ENCODE measurements around the gene WNT3A.

The WNT3A gene

GRCh38 chr1:228058172-228058948 is 51.6 kb downstream of the WNT3A start:
- no peak for DNase-seq

DNA sequence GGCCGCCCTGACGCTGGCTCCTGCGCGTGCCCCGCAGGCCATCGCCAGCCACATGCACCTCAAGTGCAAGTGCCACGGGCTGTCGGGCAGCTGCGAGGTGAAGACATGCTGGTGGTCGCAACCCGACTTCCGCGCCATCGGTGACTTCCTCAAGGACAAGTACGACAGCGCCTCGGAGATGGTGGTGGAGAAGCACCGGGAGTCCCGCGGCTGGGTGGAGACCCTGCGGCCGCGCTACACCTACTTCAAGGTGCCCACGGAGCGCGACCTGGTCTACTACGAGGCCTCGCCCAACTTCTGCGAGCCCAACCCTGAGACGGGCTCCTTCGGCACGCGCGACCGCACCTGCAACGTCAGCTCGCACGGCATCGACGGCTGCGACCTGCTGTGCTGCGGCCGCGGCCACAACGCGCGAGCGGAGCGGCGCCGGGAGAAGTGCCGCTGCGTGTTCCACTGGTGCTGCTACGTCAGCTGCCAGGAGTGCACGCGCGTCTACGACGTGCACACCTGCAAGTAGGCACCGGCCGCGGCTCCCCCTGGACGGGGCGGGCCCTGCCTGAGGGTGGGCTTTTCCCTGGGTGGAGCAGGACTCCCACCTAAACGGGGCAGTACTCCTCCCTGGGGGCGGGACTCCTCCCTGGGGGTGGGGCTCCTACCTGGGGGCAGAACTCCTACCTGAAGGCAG is 52.3 kb downstream of the WNT3A start:
- DNase-seq: peak; percentile 89

- DNase-seq: peak; percentile 90
Measured at GRCh38 chr1:228059634-228060457, 53.0 kb downstream of the WNT3A start.

GRCh38 chr1:228060458-228061190 is 53.8 kb downstream of the WNT3A start:
- DNase-seq: no peak

DNA sequence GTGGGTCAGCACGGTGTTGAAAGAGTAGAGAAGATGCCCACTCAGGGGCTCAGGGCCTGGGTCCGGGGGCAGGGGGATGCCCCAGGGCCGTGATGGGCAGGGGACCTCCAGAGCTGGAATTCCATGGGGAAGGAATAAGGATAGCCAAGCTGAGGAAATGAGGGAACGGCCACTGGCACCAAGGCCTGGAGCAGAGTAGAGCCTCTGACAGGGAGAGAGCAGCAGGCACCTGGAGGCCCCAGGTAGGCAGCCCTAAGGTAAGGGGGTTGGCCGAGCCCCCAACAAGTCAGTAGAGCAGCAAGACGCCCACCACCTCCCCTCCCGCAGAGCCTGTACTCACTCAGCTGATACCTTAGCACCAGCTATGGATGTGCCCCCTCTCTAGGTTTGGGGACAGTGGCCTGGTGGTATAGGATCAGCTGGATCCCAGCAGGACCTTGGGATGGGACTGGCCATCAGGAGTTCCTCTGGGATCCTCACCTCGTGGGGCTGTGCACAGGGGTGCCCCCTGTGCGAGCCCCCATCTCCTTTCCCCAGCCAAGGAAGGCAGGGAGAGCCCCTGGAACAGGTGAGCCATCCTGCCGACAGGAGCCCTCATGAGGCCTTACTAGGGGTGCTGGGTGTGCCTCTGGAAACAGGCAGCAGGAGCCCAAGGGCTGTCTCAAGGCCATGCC is 54.8 kb downstream of the WNT3A start:
- DNase-seq: no peak

DNA sequence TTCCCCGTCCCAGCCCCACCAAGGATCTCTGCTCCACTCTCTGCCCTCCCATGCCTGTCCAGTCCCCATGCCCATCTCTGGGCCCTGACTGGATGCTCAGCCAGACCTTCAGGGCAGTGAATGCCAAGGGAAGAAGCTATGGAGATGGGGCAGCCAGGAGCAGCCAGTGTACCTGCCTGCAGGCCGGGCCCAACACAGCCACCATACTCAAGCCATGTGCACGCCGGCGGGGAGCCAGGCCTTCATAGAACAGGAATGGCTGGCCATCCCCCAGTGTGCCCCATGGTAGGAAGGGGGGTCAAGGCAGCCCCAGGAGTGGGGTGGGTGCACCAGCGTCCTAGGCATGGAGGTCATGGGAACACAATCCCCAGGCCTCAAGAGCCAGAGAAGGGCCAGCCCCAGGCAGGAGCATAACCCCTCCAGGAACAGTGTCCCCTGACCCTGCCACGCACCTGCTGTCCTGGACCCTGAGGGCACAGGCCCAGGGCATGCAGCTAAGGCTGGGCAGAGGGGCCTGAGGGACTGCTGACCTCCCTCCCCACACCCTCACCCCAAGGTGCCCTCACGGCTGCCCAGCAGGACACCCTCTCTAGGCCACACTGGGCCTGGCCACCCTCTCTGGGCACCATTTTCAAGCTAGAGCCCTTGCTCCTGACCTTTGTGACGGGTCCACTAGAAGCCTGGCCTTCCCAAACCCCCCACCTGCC is 55.4 kb downstream of the WNT3A start:
- no peak for DNase-seq

GRCh38 chr1:228062812-228063211 is 56.0 kb downstream of the WNT3A start:
- DNase-seq: no peak

GRCh38 chr1:228063251-228064191 is 56.7 kb downstream of the WNT3A start:
- DNase-seq: no peak

DNA sequence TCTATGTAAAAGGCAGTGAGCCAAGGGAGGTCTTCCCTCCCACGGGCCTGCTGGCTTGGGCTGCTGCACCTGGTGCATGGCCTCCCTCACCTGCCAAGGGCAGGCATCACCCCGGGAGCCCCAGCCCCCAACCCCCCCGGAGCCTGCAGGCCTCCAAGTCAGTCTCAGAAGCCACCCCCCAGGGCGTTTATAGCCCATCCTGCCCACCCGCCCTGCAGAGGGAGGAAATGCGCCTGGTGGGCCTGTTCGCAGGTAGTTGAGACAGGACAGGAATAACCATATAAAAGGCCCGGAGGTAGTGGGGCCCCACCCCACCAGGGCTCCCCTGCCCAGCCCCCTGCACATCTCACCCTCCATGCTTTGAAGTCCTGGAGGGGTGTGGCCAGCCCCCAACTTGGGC is 57.5 kb downstream of the WNT3A start:
- no peak for DNase-seq

DNA sequence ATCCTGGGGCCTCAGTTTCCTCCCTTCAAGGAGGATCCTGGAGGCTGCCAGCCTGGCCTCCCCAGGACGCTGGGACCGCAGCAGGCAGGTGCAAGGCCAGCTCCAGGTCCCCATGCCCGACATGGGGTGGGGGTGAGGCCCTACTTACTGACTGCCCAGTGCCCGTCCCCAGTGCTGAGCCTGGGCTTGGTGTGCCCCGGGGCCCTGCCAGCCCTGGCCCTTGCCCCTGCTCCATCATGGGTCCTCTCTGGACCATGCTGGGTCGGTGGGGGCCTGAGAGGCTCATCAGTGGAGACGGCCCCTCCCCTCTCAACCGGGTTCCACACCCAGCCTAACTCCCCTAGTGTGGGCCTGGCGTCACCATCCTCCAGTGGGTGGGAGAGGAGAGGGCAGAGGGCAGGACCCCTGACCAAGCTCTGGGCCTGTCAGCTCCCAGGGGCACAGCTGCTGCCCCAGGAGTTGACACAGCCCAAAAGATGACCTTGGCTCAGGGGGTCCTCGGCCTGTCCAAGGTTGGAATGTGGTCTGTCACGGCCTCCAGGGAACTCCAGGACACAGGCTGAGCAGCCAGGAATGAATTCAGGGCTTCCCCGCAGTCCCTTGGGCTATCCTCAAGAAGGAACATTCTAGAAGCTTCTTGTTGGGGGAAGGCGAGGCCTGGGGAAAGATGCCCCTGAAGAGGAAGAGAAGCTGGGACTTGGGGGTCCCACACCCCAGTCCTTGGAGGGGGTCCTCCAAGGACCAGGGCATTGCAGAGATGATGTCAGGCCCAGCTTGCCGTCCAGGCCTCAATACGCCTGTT is 58.1 kb downstream of the WNT3A start:
- no peak for DNase-seq

DNA sequence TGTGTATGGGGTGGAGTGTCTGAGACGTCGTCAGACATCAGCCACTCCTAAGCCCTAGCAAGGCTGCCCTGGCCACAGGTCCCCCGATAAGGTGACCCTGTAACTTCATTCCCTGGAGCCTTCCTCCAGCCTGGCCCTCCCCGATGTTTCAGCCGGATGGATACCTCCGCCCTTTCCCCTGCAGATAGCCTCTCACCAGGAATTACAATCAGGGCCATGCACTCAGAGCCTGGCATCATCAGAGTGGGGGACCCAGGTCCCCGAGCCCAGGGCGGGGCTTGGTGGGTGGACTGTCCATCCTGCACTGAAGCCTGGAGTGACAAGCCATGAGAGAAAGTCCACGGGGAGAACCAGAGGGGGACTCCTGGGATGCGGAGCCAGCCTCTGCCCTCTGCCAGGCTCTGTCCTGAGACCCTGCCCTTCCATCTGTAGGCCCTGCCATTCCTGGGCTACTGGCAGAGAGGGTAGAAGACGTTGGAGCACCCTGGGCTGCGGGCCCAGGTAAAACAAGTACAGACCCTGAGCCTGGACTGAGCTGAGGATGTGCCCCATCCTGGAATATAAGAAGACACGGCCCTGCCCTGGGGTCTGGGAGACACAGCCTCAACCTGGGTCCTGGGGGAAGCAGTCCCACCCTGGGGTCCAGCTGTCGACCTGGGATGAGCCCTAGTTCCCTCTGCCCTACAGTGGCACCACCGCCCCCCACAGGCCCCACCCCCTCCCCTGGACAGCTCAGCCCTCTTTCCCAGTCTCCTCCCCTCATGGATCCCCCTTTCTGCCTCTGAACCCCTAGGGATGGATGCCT is 58.9 kb downstream of the WNT3A start:
- DNase-seq: no peak

DNA sequence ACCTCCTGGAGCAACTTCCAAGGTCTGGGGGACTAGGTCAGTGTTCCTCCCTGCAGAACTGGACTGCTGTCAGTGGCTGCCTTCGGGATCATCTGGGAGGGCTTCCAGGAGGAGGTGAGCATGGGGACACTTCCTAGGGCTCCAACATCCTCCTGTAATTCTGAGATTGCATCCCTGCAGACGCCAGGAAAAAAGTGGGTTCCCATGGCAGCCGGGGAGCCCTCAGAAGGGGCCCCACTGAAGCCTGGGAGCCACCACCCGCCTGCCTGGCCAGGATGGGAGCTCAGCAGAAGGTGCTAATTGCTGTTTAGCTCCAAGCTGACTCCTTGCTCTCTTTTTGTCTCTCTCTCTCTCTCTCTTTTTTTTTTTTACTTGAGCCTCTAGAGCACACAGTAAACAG is 59.6 kb downstream of the WNT3A start:
- DNase-seq: no peak

GRCh38 chr1:228066891-228067654 is 60.3 kb downstream of the WNT3A start:
- DNase-seq: no peak

GRCh38 chr1:228068359-228068758 is 61.6 kb downstream of the WNT3A start:
- DNase-seq: no peak

DNA sequence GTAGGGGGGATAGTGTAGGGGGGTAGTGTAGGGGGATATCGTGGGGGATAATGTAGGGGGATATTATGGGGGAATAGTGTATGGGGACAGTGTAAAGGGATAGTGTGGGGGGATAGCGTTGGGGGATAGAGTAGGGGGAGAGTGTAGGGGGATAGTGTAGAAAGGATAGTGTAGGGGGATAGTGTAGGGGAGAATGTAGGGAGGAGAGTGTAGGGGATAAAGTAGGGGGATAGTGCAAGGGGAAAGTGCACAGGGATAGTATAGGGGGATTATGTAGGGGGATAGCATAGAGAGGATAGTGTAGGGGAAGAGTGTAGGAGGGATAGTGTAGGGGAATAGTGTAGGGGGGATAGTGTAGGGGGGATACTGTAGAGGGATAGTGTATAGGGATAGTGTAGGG is 63.4 kb downstream of the WNT3A start:
- no peak for DNase-seq

DNA sequence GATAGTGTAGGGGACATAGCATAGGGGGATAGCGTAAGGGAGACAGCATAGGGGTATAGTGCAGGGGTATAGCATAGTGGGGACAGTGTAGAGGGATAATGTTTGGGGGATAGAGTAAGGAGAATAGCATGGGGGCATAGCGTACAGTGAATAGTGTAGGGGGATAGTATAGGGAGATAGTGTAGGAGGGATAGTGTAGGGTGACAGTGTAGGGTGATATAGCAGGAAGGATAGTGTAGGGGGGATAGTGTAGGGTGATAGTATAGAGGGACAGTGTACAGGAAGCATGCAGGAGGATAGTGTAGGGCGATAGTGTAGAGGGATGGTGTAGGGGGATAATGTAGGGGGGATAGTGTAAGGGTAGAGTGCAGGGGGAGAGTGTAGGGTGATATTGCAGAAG is 64.1 kb downstream of the WNT3A start:
- DNase-seq: no peak

GRCh38 chr1:228071839-228072657 is 65.2 kb downstream of the WNT3A start:
- DNase-seq: no peak

Measured in NCI-H1436 treated with DMSO at 0.1 percent for 48 hours (cell line).